COLO829 (cell line): ENCODE measurements around the gene LYRM7.
"Not testable (repeated sequence)": the region's sequence is repeated elsewhere in the genome, so short reads cannot be mapped to it uniquely, and the experiment has no call there.

Source experiments
- DNase-seq: peaks from one replicate; pipeline ENCODE4 v3.0.0; 2012; ENCODE audit warnings: low spot score

The LYRM7 gene

DNA sequence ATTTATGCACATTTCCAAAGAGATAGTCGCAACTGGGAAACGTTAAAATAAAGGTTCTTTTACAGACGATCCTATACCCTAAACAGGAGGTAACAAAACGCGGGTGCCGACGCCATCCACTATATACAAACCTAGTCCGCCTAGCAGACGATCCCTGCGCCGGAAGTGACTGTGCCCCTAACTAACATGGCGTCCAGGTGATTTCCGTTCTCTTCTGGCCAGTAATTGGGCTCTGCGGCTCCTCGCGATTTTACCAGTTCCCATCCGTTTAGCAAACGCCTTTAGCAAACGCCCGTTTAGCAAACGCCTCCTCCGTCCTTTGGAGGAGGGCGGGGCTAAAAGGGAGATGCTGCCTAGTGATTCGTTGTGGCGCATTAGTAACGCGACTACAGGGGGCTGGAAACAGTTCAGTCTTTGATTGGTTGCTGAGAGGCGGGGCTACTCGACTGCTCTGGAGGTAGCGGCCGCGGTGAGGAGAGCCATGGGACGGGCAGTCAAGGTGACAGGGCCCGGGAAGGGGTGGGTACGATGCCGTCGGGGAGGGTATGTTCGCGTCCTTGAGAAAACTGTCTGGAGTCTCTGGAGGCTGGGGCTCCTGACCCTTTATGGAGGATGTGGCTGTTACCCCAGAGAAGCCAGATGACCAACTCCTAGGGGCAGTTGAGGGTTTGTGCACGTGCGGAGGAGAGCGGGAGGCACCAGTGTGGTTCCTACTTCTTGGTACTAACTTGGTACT lies at the start of gene LYRM7:
Gene LYRM7, plus strand, starts transcription at position 405 of the 736 bp plus-strand sequence. Its CDS starts 77 bp downstream, at position 482.
- peak; percentile 82 for DNase-seq

DNA sequence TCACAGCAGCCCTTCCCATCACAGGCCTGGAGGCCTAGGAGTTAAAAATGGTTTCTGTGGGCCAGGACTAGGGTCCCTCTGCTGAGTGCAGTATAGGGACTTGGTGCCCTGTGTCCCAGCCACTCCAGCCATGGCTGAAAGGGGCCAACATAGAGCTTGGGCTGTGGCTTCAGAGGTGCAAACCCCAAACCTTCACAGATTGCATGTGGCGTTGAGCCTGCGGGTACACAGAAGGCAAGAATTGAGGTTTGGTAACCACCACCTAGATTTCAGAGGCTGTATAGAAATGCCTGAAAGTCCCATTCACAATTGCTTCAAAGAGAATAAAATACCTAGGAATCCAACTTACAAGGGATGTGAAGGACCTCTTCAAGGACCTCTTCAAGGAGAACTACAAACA lies 43.5 kb upstream of the LYRM7 start:
- DNase-seq: not testable (repeated sequence)

DNA sequence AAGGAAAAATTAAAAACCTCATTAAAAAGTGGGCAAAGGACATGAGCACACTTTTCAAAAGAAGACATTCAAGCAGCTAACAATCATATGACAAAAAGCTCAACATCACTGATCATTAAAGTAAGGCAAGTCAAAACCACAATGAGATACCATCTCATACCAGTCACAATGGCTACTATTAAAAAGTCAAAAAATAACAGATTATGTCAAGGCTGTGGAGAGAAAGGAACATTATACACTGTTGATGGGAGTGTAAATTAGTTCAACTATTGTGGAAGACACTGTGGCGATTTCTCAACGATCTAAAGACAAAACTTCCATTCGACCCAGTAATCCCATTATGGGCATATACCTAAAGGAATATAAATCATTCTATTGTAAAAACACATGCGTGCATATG lies 41.4 kb upstream of the LYRM7 start:
- no peak for DNase-seq

DNA sequence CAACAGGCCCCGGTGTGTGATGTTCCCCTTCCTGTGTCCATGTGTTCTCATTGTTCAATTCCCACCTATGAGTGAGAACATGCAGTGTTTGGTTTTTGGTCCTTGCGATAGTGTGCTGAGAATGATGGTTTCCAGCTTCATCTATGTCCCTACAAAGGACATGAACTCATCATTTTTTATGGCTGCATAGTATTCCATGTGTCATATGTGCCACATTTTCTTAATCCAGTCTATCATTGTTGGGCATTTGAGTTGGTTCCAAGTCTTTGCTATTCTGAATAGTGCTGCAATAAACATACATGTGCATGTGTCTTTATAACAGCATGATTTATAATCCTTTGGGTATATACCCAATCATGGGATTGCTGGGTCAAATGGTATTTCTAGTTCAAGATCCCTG lies 37.7 kb upstream of the LYRM7 start:
- DNase-seq: not testable (repeated sequence)

DNA sequence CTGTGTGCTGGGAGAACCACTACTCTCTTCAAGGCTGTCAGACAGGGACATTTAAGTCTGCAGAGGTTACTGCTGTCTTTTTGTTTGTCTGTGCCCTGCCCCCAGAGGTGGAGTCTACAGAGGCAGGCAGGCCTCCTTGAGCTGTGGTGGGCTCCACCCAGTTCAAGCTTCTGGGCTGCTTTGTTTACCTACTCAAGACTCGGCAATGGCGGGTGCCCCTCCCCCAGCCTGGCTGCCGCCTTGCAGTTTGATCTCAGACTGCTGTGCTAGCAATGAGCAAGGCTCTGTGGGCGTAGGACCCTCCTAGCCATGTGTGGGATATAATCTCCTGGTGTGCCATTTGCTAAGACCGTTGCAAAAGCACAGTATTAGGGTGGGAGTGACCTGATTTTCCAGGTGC lies 32.3 kb upstream of the LYRM7 start:
- not testable (repeated sequence) for DNase-seq

DNA sequence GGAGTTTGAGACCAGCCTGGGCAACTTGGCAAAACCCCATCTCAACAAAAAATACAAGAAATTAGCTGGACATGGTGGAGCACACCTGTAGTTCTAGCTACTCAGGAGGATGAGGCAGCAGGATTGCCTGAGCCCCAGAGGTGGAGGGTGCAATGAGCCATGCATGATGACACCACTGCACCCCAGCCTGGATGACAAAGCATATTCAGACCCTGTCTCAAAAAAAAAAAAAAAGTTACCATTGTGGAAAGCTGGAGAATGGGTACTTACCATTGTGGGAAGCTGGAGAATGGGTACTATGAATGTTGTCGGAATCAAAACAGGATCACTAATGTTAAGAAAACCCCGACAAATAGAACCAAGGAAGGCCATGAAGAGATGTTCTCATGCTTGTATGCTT lies 31.4 kb upstream of the LYRM7 start:
- no peak for DNase-seq

DNA sequence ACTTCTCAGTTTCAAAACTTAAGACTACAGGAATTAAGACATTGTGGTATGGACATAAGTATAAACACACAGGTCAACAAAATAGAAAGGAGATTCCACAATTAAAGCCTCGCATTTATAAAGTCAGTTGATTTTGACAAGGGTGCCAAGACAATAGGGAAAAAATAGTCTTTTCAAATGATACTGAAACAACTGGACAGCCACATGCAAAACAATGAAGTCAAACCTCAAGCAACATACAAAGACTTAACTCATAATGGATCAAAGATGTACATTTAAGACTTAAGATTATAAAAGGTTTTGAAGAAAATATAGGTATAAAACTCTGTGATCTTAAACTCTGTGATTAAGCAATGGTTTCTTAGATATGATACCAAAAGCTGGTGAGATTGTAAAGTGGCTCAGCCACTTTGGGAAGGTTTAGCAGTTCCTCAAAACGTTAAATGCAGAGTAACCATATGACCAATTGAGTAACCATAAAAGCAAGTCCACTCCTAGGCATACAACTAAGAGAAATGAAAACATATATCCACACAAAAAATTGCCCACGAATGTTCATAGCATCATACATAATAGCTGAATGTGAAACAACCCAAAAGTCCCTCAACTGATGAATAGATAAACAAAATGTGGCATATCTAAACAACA lies 27.6 kb upstream of the LYRM7 start:
- no peak for DNase-seq

DNA sequence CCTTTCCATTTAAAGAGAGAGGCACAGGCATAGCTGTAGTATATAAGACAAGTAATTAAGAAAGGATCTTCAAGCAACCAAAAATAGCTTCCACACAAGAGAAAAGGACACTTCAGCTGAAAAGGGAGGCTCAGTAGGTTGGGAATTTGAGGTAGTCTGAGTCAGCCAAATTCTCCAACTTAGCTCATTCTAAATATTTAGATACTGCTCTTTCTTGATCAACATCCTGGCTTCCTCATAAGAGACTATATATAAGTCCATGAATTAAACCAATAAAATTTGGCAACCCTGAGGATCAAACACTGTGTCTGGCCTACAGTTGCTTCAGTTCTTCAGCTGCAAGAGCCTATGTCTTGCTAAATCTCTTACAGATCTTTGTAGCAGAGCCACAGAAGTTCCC lies 23.5 kb upstream of the LYRM7 start:
- DNase-seq: no peak

DNA sequence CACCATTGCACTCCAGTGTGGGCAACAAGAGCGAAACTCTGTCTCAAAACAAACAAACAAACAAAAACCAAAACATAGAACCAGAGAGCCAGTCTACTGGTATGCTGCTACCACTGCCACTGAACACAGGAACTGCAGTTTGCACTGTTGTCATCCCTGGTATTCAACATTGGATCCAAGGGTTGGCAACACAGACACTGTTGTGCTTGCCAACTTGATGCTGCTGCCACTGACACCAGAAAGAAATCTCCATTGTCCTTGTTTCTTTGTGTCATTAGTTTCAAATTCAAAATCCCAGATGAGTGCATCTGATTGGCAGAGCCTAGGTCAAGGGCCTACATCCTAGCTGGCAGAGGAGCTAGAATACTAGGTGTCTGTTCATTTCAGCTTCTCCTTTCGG lies 21.9 kb upstream of the LYRM7 start:
- DNase-seq: no peak

DNA sequence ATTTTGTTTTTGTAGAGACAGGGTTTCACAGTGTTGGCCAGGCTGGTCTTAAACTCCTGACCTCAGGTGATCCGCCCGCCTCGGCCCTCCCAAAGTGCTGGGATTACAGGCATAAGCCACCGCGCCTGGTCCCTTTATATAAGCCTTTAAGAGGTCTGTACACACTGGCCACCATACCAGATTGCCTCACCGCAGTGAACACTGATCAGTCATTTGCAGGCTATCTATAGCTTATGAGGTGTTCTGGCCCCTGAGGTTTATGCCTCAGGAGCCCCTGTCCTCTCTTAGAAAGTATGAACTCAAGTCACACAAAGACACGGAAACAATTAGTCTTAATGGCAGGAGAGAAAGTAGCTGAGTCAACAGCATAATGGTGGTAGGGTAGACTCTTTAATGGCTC lies 20.3 kb upstream of the LYRM7 start:
- no peak for DNase-seq

DNA sequence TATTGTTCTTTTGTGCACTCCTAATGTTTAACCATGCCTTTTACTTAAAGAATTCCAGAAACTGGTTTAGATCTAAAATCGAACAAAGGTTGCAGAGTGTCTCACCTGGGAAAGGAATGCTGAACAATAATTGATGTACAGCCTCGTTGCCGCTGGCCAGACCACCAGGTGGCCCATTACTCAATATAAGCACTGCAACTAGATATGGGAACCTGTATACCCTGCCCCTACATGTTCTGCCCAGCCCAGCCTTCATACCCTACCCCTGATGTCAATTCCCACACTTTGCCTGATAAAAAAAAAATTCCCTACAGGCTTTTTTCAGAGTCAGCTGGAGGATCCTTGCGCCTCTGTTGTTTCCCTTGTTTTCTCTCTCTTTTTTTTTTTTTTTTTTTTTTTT lies 19.5 kb upstream of the LYRM7 start:
- no peak for DNase-seq

DNA sequence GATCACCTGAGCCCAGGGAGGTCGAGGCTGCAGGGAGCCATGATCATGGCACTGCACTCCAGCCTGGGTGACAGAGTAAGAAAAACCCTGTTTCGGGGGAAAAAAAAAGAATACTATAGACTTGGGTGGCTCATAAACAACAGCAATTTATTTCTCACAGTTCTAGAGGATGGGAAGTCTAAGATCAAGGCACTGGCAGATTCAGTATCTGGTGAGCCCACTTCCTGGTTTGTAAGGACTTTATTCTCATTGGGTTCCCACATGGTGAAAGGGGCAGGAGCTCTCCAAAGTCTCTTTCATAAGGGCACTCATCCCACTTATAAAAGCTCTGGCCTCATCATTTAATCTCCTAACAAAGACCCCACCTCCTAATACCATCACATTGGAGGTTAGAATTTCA lies 14.4 kb upstream of the LYRM7 start:
- DNase-seq: no peak

DNA sequence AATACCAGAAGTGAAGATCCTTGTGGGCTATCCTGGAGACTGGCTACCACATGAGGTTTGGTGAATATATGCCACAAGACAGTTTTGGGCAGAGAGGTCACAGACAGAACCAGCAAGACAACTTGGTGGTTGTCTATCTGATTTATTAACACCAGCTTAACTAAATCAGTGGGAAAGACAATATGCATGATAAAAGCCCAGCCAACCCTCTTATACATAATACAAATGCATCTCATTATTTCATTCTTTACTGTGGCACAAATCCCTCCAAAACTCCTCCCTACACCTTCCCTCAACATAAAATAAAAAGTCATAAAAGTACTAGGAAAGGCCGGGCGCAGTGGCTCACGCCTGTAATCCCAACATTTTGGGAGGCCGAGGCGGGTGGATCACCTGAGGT lies 13.8 kb upstream of the LYRM7 start:
- DNase-seq: no peak

DNA sequence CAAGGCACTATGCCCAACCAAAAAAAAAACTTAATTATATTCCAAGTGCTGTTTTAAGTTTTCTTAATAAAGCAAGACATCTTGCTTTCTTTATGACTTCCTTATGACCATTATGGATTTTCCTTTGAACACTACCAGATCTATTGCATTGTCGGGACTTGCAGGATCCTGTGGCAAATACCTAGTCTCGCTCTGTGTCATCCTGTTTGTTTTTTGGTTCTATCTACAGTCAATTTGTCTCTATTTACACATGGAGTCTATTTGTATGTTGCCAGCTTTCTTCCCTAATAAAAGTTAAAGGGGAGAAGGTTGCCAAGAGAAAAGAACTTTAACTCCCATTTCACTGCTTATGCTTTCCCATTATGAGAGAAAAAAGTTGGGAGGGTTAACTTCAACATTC lies 10.6 kb upstream of the LYRM7 start:
- DNase-seq: no peak

DNA sequence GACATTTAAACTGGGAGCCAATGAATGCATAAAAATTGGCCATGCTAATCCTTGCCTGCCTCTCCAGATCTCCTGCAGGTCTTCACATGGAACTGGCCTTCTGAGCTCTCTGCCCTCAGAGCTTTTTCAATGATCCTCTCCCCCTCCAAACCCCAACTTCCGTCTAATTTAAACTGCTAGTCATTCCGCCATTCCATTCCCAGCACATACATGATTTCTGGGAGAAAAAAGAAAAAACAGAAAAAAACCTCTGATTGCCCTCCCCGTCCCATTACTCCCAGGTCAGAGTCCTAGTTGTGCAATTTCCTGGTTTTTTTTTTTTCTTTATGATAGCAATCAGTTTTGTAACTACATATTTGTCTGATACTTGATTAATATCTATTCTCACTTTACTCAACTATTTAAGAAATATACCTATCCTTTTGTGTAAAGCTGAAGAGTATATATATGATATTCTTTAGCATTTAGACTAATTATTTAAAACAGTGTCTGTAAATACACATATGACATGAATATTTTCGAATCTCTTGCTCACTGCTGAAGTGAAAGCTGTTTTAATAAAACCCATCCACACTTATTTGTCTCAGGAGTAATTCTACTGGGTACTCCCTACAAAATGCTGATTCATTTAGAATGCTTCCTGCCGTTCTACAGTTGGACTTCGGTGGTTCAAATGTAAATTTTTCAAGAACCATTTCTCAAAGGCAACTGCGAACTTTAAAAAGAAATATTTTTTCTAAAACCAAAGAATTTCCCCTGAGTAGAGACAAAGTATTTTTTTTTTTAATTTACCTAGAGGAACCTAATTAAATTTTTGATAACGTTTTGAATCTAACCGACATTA lies 7.2 kb upstream of the LYRM7 start:
- no peak for DNase-seq

DNA sequence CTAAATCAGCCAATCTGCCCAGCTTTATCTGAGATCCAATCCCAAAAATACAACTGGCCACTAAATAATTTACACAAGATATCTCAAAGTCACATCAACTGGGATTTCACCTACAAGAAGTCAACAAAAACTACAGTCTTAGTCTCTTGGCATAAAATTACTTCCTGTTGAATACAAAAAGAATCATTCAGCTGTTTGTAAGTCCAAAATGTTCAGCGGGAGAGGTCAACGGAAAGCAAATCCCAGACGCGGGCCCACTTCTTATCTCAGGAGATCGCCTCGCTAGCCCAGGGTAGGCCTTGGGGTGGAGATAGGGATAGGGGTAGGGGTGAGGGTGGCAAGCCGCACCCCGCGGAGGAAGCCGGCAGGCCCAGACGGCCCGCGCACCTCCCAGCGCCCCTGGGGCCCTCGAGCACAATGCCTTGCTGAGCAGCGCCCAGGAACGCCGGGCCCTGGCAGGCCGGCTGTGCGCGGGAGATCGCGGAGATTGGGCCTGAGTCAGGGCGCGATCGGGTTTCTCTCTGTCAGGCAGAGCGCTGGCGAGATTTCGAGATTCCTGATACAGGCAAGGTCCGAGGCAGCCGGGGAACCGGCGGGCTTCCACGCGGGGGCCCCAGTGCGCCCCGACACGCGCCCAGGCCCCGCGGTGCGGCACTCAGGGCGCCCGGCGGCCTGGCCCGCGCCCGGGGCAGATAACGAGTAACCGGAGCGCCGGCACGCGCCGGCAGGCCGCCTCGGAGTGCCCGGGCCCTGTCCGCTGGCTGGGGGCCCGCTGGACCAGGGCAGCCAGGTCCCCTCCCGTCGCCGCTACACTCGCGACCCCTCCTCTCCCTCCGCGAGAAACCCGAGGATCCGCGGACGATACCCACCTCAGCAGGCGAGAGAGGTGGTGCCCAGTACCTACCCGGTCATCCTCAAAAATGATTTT lies 6.3 kb upstream of the LYRM7 start:
- peak; percentile 13 for DNase-seq

DNA sequence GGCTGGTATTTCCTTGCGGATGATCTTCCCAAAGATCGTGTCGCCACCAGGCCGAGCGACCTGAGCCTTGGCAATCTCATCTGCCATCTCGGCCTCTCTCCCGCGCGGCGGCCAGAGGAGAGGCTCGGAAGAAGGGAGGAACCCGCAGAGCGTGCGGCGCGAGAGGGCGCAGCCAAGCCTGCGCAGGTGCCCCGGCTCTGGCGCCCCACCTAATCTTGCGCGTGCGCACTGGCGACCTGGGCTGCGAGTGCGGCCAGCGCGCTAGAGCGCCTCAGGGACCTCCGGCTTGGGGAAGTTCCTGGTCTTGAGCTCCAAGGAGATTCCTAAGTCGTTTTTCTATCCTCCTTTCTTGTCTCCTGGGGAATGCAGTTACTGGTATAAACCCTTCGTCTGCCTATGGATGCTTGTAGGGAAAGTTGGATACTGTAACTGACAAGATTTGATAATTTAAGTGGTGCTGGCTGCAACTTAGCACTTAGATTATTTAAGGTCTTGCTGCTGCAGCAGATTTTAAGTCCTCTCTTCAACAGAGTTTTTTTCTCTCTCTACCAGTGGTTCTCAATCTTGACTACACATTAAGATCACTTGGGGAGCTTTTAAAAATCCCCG lies 5.5 kb upstream of the LYRM7 start, which contains the start of gene HINT1:
Gene HINT1, minus strand, starts transcription at position 138 of the 609 bp plus-strand sequence. Its CDS starts 51 bp downstream, at position 87.
- DNase-seq: peak; percentile 74

DNA sequence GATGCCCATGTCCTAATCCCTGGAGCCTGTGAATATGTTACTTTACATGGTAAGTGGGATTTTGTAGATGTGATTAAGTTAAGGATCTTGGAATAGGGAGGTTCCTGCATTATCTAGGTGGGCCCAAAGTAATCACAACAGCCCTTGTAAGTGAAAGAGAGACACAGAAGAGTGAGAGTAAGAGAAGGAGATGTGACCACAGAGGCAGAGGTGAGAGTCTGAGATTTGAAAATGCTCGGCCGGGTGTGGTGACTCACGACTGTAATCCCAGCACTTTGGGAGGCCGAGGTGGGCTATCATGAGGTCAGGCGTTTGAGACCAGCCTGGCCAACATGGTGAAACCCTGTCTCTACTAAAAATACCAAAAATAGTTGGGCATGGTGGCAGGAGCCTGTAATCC lies 3.1 kb upstream of the LYRM7 start:
- DNase-seq: no peak

DNA sequence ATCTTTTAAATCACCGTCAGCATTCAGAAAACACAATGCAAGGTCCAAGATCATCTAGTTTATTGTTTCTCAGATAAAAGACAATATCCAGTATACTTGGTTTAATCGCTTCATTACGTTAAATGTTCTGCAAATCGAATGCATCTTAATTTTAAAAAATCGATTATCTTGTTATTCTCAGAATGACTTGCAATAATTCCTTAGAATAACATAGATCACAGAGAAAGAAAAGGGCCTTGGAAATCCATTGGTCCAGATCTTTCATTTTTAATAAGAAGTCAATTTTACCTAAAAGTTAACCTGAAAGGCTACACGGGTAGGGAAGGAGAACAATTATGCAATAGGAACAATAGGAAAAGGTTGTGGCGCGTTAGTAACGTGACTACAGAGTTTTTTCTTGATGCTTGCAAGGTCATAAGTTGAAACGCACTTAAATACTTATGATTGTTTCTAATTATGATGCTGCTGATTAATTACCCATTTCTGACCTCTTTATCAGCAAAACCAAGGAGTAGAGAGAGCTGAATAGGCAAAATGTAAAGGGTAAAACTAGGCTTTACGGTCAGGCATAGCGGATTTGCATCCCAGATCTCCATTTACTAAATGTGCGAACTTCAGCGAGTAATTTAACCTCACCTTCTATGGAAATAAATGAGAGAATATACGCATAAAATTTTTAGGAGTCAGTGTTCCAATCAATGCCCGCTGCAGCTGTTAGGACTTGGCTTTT lies 769 bp upstream of the LYRM7 start:
- no peak for DNase-seq

DNA sequence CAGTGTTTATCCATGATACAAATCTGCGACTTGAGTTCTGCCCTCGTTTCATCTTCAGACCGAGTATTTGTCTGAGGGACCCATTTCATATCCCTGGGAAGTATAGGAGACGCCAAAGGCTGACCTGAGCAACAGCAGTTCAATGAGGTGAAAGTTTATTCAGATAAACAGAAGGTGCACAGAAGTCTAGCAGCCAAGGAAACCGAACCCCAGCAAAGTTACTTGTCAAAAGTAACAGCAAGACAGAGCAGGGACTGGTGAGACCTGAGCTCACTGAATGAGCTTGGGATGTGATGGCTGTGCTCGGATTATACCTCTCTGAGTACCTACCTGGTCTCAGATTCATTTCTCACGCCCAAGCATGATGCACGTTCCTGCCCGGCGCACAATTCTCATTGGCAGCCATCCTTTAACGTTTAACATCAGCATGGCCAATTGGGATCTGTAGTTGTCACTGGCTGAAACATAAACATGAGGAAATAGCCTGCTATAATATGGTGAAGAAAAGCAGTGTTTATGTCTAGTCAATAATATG lies 599 bp downstream of the LYRM7 start:
- no peak for DNase-seq
